Activated naive CD8-positive, alpha-beta T cell treated with anti-CD3 and anti-CD28 coated beads, Interleukin-2, amount 10 ng/mL, durations not matched to agents 7 days and 5 days (primary cell): ENCODE measurements around the gene LAMB1. TPM values are rescaled to one million over a fixed set of nuclear protein-coding genes. Genes with fewer than 3 reads are reported as not detected.

Source experiments
- ATAC-seq: fragments of 150-1000 bp; cut with Tn5 transposase; one replicate; pipeline ENCODE4 v1.10.0; 2021; ENCODE audit warnings: low read depth, moderate library complexity
- POLR2A ChIA-PET: fragments of 350-600 bp; sonication (Branson Sonifier 250); formaldehyde crosslinking; loops from one replicate; lab custom pipeline; 2021; ENCODE audit warnings: antibody characterized with exemption; lab: Charles Lee
- DNase-seq: peaks from one replicate; pipeline ENCODE4 v3.0.0; 2021
- H3K27ac Mint-ChIP-seq: one replicate; pipeline ENCODE4 v1.8.0; 2022; ENCODE audit warnings: mild to moderate bottlenecking, mixed read lengths
- H3K27me3 Mint-ChIP-seq: one replicate; pipeline ENCODE4 v1.8.0; 2022; ENCODE audit warnings: mild to moderate bottlenecking, moderate library complexity, mixed read lengths
- H3K36me3 Mint-ChIP-seq: one replicate; pipeline ENCODE4 v1.8.0; 2021; ENCODE audit warnings: mild to moderate bottlenecking, mixed read lengths
- H3K4me1 Mint-ChIP-seq: one replicate; pipeline ENCODE4 v1.8.0; 2021; ENCODE audit warnings: mixed read lengths
- H3K4me3 Mint-ChIP-seq: one replicate; pipeline ENCODE4 v1.8.0; 2022; ENCODE audit warnings: mild to moderate bottlenecking, moderate library complexity, mixed read lengths
- H3K9me3 Mint-ChIP-seq: one replicate; pipeline ENCODE4 v1.8.0; 2021; ENCODE audit warnings: mixed read lengths
- total RNA-seq, 2 experiments: library from RNA; stranded (reverse); gene quantifications; one replicate each; pipeline ENCODE4 v1.2.3, GENCODE V29; 2021

LAMB1 gene
- total RNA-seq, 2 experiments from 2014 or later: not detected

DNA sequence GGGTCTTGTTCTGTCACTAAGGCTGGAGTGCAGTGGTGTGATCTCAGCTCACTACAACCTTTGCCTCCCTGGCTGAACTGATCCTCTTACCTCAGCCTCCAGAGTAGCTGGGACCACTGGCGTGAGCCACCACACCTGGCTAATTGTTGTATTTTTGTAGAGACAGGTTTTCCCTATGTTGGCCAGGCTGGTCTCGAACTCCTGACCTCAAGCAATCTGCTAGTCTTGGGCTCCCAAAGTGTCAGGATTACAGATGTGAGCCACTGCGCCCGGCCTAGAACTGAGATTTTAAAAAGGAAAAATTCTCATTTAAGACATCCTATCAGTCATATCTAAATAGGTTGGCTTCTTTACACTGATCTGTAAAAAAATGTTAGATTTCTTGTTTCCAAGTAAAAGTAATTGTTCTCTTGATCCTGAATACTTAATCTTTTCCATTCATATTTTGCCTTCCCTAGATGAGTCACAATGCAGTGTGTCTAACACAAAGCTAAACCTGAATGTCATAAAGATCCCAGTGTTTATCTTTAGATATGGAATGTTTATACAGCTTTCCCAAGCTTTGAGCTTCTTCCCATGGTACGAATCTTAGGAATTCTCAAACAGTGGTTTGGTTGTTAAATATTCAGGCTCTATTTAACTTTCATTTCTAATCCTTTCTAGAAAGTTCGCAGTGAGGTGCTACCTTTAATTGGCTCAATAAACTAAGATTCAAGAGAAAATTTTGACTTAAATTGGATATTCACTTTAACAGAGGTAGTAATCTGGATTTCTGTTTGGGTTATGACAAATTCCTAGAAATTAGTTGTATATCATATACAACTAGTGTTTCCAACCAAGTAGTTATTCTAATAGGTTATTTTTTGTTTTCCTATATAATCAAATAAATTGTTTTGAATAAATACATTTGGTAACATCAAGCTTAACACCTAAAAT lies 12.1 kb upstream of the LAMB1 start:
- Mint-ChIP-seq H3K27ac (no peak overlapping the region), H3K4me3 (no peak overlapping the region), H3K4me1 (peaks cover 4% of the 10 kb centered on the region), H3K36me3 (no peaks in the 10 kb centered on the region), H3K27me3 (peaks cover 15% of the 10 kb centered on the region), H3K9me3 (no peaks in the 10 kb centered on the region)
- POLR2A ChIA-PET: no interaction called here
- ATAC-seq (no peak), DNase-seq (no peak)

DNA sequence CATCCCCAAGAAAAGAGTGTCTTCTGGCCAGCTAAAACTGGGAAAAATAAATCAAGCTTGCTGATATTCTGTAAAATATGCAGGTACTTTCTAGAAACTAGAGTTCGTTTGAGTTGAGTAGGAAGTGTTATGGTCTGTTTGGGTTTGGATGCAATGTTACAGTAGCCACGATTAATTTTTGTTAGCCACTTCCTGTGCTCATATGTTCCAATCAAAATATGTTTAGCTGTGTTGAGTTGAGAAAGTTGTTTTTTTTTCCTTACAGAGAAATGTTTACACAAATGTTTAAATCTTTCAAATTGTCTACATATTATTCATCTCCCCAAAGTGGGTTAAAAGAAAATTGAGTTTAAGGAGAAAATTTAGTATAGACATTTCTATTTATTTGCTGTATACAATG lies 11.3 kb upstream of the LAMB1 start:
- Mint-ChIP-seq H3K27ac (no peak overlapping the region), H3K36me3 (no peaks in the 10 kb centered on the region), H3K9me3 (no peaks in the 10 kb centered on the region), H3K4me1 (peaks cover 4% of the 10 kb centered on the region), H3K4me3 (no peak overlapping the region), H3K27me3 (peaks cover 15% of the 10 kb centered on the region)
- ATAC-seq (no peak), DNase-seq (no peak)
- POLR2A ChIA-PET: no interaction called here

DNA sequence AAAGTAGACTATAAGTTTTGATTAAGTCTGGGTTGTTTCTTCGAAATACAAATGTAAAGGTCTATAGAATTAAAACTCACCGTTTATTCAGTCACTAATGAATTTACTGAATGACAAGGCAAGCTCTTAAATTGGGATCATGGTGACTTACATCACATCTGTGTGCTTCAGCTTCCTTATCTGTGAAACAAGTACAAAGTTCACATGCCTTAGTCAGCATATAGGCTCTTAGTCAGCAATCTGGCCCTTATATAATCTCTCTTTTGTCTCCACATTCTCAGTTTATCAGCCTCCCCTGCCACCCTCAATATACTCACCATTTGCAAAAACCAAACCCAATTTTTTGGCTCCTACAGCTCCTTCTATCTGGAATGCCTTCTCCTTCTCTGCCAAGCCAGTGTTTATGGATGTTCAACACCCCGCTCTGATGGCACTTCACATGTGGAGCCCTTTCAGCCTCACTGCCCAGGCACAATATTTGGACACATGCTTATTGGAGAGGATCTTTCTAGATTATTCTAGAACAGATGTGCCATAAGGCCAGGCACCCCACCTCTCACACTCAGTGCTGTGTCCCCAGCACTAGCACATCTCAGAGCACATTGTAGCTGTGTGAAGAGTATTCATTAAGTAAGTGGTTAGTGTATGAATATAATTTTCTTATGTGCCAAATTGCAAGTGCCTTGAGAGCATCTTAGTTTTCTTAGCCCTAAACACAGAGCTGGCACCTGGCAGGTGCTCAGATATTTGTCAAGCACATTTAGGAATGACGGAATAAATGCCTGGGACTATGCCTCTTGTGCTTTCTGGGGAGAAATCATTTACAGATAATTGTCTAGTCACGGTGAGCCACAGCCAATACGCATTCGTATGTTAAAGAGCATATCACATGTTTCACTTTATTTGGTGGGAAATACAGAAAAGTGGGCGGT lies 9.8 kb upstream of the LAMB1 start:
- DNase-seq: no peak
- Mint-ChIP-seq H3K4me3 (no peak overlapping the region), H3K27ac (no peak overlapping the region), H3K9me3 (no peaks in the 10 kb centered on the region), H3K4me1 (peaks cover 4% of the 10 kb centered on the region), H3K27me3 (peaks cover 14% of the 10 kb centered on the region), H3K36me3 (no peaks in the 10 kb centered on the region)
- POLR2A ChIA-PET: no interaction called here
- ATAC-seq: no peak

DNA sequence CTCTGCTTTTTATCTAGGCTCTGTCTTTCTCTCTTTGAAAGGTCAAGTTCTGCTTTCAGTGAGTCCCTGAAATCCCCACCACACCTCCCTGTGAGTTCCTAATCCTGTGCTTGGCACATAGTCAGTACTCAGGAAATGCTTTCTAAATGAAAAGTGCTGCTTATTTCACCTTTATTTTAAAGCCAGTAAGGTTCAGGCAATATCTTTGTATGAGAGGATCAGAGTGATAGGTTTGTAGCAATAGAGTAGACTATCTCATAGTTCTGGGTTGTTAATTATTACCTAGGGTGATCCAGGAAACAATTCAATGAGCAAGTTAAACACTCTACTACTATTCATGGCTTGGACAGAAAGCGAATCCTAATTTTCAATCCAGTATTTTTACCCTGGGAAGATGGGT lies 7.4 kb upstream of the LAMB1 start:
- no peak for ATAC-seq
- H3K27ac Mint-ChIP-seq: no peak overlapping the region
- peaks cover 4% of the 10 kb centered on the region for H3K4me1 Mint-ChIP-seq
- no peaks in the 10 kb centered on the region for H3K9me3 Mint-ChIP-seq
- DNase-seq: no peak
- peaks cover 33% of the 10 kb centered on the region for H3K27me3 Mint-ChIP-seq
- no peak overlapping the region for H3K4me3 Mint-ChIP-seq
- H3K36me3 Mint-ChIP-seq: no peaks in the 10 kb centered on the region
- POLR2A ChIA-PET: no interaction called here

DNA sequence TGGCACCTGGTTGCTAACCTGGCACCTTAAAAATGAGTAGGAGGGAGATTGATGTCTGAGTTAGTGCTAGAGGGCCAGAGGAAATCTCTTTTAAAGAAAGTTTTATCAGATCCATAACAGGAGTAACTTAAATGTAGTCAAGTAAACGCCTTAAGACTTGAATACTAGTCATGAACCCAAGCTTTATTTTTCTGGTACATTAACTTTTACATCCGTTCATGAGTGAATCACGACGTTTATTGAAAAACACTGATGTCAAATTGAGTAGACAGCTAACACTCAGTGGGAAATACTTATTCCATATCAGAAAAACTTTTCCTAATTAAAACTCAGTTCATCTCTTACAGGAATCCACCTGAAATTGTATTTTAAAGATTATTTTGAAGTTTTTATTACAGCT lies 6.9 kb upstream of the LAMB1 start:
- H3K9me3 Mint-ChIP-seq: no peaks in the 10 kb centered on the region
- H3K36me3 Mint-ChIP-seq: no peaks in the 10 kb centered on the region
- no peak overlapping the region for H3K27ac Mint-ChIP-seq
- peaks cover 38% of the 10 kb centered on the region for H3K27me3 Mint-ChIP-seq
- DNase-seq: no peak
- no peak for ATAC-seq
- H3K4me1 Mint-ChIP-seq: peaks cover 4% of the 10 kb centered on the region
- POLR2A ChIA-PET: no interaction called here
- no peak overlapping the region for H3K4me3 Mint-ChIP-seq

DNA sequence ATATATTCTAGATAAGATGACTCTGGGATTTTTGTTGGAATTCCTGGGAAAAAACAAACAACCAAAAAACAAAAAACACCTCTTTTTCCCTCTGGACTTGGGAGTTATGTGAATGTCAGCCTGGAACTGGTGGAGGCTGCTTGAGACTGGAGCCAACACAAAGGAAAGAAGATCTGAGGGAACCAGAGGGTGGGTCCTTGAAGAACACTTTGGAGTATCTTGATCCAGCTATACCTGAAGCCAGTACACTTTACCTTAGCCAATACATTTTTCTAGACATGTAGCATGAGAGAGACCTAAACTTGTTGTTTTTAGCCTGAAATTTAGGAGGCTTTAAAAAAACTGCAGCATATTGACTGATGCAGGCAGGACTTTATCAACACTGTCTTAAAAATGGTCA lies 5.9 kb upstream of the LAMB1 start:
- no peak for DNase-seq
- no peak for ATAC-seq
- Mint-ChIP-seq H3K27me3 (peaks cover 48% of the 10 kb centered on the region), H3K36me3 (no peaks in the 10 kb centered on the region), H3K9me3 (no peaks in the 10 kb centered on the region), H3K4me3 (no peak overlapping the region), H3K27ac (no peak overlapping the region), H3K4me1 (peaks cover 4% of the 10 kb centered on the region)
- POLR2A ChIA-PET: no interaction called here

DNA sequence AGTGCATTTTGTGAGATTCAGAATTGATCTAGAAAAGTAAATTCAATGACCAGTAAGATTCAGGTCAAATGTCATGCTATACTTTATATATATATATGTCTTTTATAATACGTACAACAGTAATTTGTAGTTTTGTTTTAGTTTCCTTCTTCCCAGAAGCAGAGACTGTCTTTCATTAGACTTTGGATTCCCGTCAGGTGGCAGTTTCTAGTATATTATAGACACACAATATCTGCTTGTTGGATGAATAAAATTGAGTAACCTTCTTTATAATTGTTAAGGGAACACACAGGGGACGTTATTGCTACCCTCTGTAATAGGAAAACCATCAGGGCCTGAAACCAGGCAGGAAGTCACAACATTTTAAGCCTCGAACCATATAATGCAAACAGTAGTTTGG lies 5.3 kb upstream of the LAMB1 start:
- POLR2A ChIA-PET: no interaction called here
- no peaks in the 10 kb centered on the region for H3K36me3 Mint-ChIP-seq
- no peaks in the 10 kb centered on the region for H3K9me3 Mint-ChIP-seq
- no peak overlapping the region for H3K27ac Mint-ChIP-seq
- DNase-seq: no peak
- no peak overlapping the region for H3K4me3 Mint-ChIP-seq
- peaks cover 4% of the 10 kb centered on the region for H3K4me1 Mint-ChIP-seq
- H3K27me3 Mint-ChIP-seq: peaks cover 53% of the 10 kb centered on the region
- ATAC-seq: no peak

DNA sequence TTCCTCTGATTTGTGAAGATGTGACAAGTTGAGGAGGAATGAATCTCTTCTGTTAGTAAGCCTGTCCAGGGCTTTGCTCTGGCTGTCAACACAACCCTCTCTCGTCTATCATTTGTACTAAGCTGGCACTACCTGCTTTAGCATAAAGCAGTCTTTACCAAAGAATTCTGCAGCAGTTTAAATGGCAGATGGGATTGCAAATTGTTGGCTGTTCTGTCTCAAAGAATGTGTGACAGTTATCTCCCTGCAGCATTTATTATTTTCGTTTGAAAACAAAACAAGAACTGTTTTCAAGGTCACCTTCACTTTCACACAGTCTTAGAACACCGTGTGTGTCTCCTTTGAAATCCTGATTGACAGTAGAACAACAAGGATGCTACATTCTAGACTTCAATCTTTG lies 4.8 kb upstream of the LAMB1 start:
- no peak overlapping the region for H3K4me3 Mint-ChIP-seq
- DNase-seq (no peak), ATAC-seq (no peak)
- no peaks in the 10 kb centered on the region for H3K36me3 Mint-ChIP-seq
- peaks cover 4% of the 10 kb centered on the region for H3K4me1 Mint-ChIP-seq
- H3K9me3 Mint-ChIP-seq: no peaks in the 10 kb centered on the region
- H3K27me3 Mint-ChIP-seq: peaks cover 53% of the 10 kb centered on the region
- POLR2A ChIA-PET: no interaction called here
- no peak overlapping the region for H3K27ac Mint-ChIP-seq

DNA sequence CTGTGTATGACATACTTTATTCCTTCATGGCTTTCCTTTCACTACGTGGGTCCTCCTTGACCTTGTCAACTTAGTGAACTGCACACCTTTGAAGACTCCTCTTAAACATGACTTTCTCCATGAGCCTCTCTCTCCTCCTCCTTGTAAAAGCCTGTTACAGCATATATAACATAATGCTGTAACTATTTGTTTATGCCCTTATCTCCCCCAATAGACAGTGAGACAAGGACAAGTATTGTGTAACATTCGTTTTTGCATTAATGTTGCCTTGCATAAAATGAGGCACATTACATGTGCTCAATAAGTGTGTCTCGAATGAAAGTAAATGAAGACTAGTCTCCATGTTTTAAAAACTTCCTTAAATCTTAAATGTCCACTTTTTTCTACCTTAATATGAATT lies 4.3 kb upstream of the LAMB1 start:
- DNase-seq: no peak
- no peak for ATAC-seq
- H3K4me3 Mint-ChIP-seq: no peak overlapping the region
- H3K27me3 Mint-ChIP-seq: peaks cover 52% of the 10 kb centered on the region
- peaks cover 4% of the 10 kb centered on the region for H3K4me1 Mint-ChIP-seq
- POLR2A ChIA-PET: no interaction called here
- no peaks in the 10 kb centered on the region for H3K36me3 Mint-ChIP-seq
- no peak overlapping the region for H3K27ac Mint-ChIP-seq
- no peaks in the 10 kb centered on the region for H3K9me3 Mint-ChIP-seq

DNA sequence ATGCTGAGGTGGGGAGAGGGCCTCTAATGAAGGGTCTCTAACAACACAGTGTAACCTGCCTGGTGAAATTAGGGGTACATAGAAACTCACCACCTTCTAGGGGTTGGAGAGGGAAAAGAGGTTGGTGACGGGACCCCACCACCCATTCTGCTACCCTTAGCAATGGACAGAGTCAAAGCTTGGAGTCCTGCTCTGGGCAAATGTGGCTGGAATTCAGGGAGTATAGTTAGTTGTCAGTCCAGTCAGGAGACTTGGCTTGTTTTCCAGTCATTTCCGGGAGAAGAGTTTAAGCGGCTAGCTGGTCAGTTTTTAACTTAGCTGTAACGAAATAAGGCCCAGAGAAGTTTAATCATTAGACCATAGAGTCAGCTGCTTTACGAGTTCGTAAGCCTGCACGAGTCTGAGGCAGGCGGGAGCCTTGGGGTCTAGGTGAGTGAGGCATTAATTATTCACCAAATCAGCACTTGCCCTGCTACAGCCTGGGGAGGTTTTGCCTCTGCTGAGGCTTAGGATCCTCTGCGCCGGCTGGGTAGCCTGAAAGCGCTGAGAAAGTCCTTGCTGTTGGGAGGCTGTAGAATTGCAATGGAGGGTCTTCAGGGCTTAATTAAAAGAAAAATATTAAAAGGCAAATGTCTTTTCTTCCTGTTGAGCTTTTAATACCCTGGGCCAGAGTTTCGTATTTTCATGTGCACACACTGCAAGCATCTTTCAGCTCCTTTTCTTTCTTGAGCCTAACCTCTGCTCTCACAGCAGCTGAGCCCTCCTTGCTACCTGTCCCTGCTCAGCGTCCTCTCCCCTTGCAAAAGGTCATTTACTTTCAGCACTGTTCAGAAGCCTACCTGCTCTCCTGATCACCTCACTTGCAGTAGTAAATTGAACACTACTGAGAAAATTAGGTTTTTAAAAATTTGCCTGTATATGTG lies 1.5 kb upstream of the LAMB1 start:
- ATAC-seq: no peak
- Mint-ChIP-seq H3K27ac (no peak overlapping the region), H3K9me3 (no peaks in the 10 kb centered on the region), H3K4me3 (peak overlapping the region; percentile 1), H3K4me1 (peaks cover 10% of the 10 kb centered on the region), H3K27me3 (peaks cover 67% of the 10 kb centered on the region), H3K36me3 (no peaks in the 10 kb centered on the region)
- POLR2A ChIA-PET: no interaction called here
- no peak for DNase-seq

DNA sequence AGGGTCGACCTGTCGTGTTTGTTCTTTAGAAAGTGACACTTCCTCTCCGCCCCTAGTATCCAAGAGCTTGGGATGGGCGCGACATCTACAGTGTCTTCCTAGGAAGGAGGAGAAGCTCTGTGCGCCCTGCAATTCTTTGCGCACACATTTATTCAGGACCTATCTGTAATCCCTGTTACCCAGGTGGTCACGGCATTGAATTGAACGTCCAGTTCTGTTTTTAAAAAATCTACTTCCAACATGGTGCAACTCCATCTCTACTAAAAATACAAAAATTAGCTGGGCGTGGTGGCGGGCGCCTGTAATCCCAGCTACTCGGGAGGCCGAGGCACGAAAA lies 606 bp upstream of the LAMB1 start:
- ATAC-seq (no peak), DNase-seq (no peak)
- Mint-ChIP-seq H3K4me1 (peaks cover 10% of the 10 kb centered on the region), H3K4me3 (peak overlapping the region; percentile 8), H3K36me3 (no peaks in the 10 kb centered on the region), H3K27me3 (peaks cover 76% of the 10 kb centered on the region), H3K9me3 (no peaks in the 10 kb centered on the region), H3K27ac (no peak overlapping the region)
- POLR2A ChIA-PET: no interaction called here

DNA sequence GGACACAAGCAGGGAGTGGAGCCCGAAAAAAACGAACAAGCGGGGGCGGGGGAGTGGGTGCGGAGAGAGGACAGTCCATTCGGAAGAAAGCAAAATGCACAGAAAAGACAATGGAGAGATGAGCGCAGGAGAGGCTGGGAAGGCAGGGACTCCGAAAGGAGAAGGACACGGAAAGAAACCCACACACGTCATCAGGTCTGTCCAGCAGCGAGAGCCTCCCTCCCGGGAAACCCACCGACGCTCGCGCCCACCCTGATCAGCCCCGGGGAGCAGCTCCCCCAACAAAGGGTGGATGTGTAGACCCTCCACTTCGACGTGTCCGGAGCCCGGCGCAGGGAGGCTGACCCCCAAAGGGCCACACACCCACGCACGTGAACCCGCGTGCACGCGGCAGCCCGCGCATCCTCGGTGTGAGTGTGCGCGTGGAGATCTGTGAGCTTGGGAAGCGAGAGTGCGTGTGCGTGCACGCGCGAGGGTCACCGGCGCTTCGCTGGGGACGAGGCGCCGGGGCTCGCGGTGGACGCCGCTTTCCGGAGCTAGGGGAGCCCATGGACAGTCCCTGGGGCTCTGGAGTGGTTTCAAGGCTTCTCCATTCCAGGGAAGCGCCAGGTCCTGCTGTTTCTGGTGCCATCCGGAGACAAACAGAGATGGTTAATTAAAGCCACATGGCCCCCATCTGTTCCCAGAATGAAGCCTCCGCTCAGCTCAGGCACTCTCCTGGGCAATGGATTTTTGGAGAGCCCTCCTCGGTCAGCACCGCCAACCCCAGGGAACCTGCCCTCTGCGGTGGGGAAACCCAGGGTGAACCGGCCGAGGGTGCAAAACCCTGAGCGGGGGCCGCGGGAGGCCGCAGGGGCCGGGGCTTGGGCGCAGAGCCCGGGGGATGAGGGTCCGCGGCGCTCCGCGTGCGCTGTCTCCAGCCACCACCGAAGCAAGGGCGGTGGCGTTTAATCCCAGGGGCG lies 916 bp downstream of the LAMB1 start:
- Mint-ChIP-seq H3K27ac (no peak overlapping the region), H3K36me3 (no peaks in the 10 kb centered on the region), H3K9me3 (no peaks in the 10 kb centered on the region), H3K4me1 (peaks cover 10% of the 10 kb centered on the region), H3K4me3 (peak overlapping the region; percentile 76), H3K27me3 (peaks cover 77% of the 10 kb centered on the region)
- DNase-seq: peak; percentile 35
- ATAC-seq: no peak
- POLR2A ChIA-PET: no interaction called here
